HCT116 (cell line): Measurements from ENCODE around the gene TMPRSS13.

Source experiments
- CTCF ChIP-seq, 3 experiments: fragments of 200-600 bp in 1 of 3; sonication (generic) in 1 of 3; IDR thresholded peaks in 2 of 3; conservative IDR thresholded peaks in 1 of 3; 2 replicates each; pipeline ENCODE4 v1.5.1; 2012 to 2017; ENCODE audit warnings: low read depth in 2 of 3, low read length in 2 of 3, antibody characterized with exemption in 1 of 3, borderline replicate concordance in 1 of 3, control low read depth in 1 of 3, mild to moderate bottlenecking in 1 of 3, mixed read lengths in 1 of 3, mixed run types in 1 of 3, moderate library complexity in 1 of 3; ENCODE audit not compliant: insufficient read depth in 1 of 3
- ELF1 ChIP-seq: IDR thresholded peaks from 2 replicates; pipeline ENCODE4 v1.6.1; 2012; ENCODE audit warnings: low read depth, borderline replicate concordance
- EZH2phosphoT487 ChIP-seq: fragments of 200-600 bp; IDR thresholded peaks from 2 replicates; pipeline ENCODE4 v1.6.1; 2018; ENCODE audit warnings: antibody characterized with exemption, borderline replicate concordance
- POLR2A ChIP-seq: IDR thresholded peaks from 2 replicates; pipeline ENCODE4 v1.7.0; 2011; ENCODE audit warnings: borderline replicate concordance; ENCODE audit not compliant: insufficient read depth, insufficient read length; ENCODE audit errors: extremely low read depth
- POLR2AphosphoS5 ChIP-seq: IDR thresholded peaks from 2 replicates; pipeline ENCODE4 v1.6.1; 2011; ENCODE audit warnings: mild to moderate bottlenecking, low read depth, low read length, moderate library complexity
- RAD21 ChIP-seq: IDR thresholded peaks from 2 replicates; pipeline ENCODE4 v1.6.1; 2012; ENCODE audit warnings: low read depth, mild to moderate bottlenecking
- SIN3A ChIP-seq: IDR thresholded peaks from 2 replicates; pipeline ENCODE4 v1.6.1; 2012; ENCODE audit warnings: low read depth
- SP1 ChIP-seq: IDR thresholded peaks from 2 replicates; pipeline ENCODE4 v1.6.1; 2012; ENCODE audit warnings: low read depth
- TCF7L2 ChIP-seq: IDR thresholded peaks from 2 replicates; pipeline ENCODE4 v1.7.0; 2011; ENCODE audit warnings: borderline replicate concordance, inconsistent platforms; ENCODE audit not compliant: insufficient read depth, insufficient read length; ENCODE audit errors: extremely low read depth
- ZNF274 ChIP-seq: fragments of 200-500 bp; sonication (Bioruptor generic); IDR thresholded peaks from 2 replicates; pipeline ENCODE4 v1.6.1; 2014; ENCODE audit warnings: mild to moderate bottlenecking, low read depth, low read length, inconsistent platforms
- TF ChIP-seq, protein P1 (sequence below): IDR thresholded peaks from 2 replicates; pipeline ENCODE4 v1.6.1; 2012

DNA sequence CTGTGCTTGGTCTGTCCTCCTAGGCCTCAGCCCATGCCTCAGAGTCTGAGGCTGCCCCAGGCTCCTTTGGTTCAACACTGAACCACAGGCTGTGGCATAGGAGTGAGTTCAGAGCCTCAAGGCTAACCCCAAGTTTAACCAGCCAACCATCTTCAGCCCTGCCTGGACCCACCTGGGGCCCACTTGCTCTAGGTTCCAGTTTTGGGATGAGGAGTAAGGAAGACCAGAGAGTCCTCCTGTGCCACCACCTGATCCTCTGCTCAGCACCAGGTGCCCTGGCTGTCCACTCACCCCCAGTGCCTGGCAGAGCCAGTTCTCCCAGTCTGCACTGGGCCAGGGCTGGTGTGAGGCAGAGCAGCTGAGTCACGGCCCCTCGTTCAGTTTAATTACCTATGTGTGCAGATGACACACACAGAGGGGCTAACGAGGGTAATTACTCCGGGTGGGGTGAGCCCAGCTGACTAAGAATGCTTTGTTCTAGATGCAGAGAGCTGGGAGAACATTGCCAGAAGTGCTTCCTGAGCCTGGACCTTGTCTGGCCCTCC, 12.0 kb upstream of the TMPRSS13 start:
- TF ChIP-seq POLR2A, result no peak
- TF ChIP-seq CTCF (IDR thresholded peaks at IDR 0.05 in 2 of 3, conservative IDR thresholded peaks at IDR 0.05 in 1 of 3; ENCODE audit: borderline replicate concordance in 1 of 3, insufficient read depth in 1 of 3, low read depth in 2 of 3, low read length in 2 of 3), result no peak
- TF ChIP-seq TCF7L2, result no peak
- peak; percentile 64; the same call in 1 of the 2 replicates for TF ChIP-seq SP1
- no peak for TF ChIP-seq RAD21
- TF ChIP-seq POLR2AphosphoS5, result no peak
- TF ChIP-seq, protein P1, sequence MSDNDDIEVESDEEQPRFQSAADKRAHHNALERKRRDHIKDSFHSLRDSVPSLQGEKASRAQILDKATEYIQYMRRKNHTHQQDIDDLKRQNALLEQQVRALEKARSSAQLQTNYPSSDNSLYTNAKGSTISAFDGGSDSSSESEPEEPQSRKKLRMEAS, result peak; percentile 68; the same call in 1 of the 2 replicates
- no peak for TF ChIP-seq ELF1
- TF ChIP-seq ZNF274, result no peak
- no peak for TF ChIP-seq EZH2phosphoT487
- no peak for TF ChIP-seq SIN3A
